ENCODE measurements around the gene FZD7. TPM values are rescaled to one million over a fixed set of nuclear protein-coding genes. Genes with fewer than 3 reads are reported as not detected.

Gene FZD7
- total RNA-seq, 1 experiment from 2014 or later, result 302 TPM

DNA sequence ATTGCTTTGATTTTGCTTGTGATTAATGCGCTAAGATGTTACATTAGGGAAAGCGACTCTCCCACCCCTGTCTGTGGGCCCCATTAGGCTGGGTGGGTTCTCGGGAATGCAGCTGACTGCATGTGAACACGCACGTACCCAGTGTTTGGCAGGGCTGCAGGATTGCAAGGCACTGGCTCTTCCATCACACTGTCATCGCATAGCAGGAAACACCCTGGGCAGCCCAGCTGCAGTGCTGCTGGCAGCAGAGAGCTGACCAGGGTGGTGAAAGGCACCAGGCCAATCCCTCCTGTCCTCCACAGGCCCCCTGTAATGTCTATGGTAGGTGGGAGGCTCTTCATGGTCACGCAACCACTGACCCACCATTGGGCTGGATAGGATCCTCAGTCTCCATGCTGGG is 34.4 kb upstream of the FZD7 start:
- H3K9me3 ChIP-seq (ENCODE audit: control insufficient read depth, low read depth, low read length), result no peaks in the 10 kb centered on the region
- no peak overlapping the region for H4K91ac ChIP-seq (ENCODE audit: insufficient read length, low read depth, low read length)
- no peak overlapping the region for H3K27ac ChIP-seq (ENCODE audit: insufficient read length, low read depth, low read length)
- no peak overlapping the region for H2AK5ac ChIP-seq (ENCODE audit: insufficient read length, low read length)
- H2AFZ ChIP-seq (ENCODE audit: low read length), result no peak overlapping the region
- WGBS (ENCODE audit: extremely low coverage, insufficient read length, low lambda C conversion rate), result no CpG with 5 or more reads among the region's 7 CpGs
- Mint-ChIP-seq H3K27ac (no peak overlapping the region), H3K27me3 (ENCODE audit: low read depth) (no peaks in the 10 kb centered on the region), H3K9me3 (no peaks in the 10 kb centered on the region), H3K4me3 (no peak overlapping the region), H3K4me1 (peaks cover 42 to 48% of the 10 kb centered on the region in 2 experiments), H3K36me3 (ENCODE audit: insufficient read depth in 1 of 3, low read depth in 3 of 3) (peaks cover 0 to 3% (median 0%) of the 10 kb centered on the region in 3 experiments; a peak in 2 of 7 replicates)
- H4K8ac ChIP-seq (replicated peaks; ENCODE audit: insufficient read length, low read depth, low read length), result no peak overlapping the region
- peaks cover 13% of the 10 kb centered on the region for H3K4me1 ChIP-seq (ENCODE audit: insufficient read depth, low read length)
- no peak overlapping the region for H3K23ac ChIP-seq (ENCODE audit: insufficient read length, low read depth, low read length)
- H3K79me2 ChIP-seq (ENCODE audit: insufficient read depth, low read length), result no peaks in the 10 kb centered on the region
- H2BK12ac ChIP-seq (ENCODE audit: insufficient read length, low read depth, low read length), result no peak overlapping the region
- no peak overlapping the region for H3K56ac ChIP-seq (ENCODE audit: insufficient read length, low read depth, low read length)
- DNase-seq, result no peak
- no peak overlapping the region for H3K14ac ChIP-seq (ENCODE audit: insufficient read depth, low read length)
- no peaks in the 10 kb centered on the region for H3K79me1 ChIP-seq (ENCODE audit: insufficient read depth, low read depth, low read length, poor library complexity, severe bottlenecking)
- no peaks in the 10 kb centered on the region for H4K20me1 ChIP-seq (ENCODE audit: control insufficient read depth, insufficient read depth, insufficient read length)
- TF ChIP-seq, protein P1, sequence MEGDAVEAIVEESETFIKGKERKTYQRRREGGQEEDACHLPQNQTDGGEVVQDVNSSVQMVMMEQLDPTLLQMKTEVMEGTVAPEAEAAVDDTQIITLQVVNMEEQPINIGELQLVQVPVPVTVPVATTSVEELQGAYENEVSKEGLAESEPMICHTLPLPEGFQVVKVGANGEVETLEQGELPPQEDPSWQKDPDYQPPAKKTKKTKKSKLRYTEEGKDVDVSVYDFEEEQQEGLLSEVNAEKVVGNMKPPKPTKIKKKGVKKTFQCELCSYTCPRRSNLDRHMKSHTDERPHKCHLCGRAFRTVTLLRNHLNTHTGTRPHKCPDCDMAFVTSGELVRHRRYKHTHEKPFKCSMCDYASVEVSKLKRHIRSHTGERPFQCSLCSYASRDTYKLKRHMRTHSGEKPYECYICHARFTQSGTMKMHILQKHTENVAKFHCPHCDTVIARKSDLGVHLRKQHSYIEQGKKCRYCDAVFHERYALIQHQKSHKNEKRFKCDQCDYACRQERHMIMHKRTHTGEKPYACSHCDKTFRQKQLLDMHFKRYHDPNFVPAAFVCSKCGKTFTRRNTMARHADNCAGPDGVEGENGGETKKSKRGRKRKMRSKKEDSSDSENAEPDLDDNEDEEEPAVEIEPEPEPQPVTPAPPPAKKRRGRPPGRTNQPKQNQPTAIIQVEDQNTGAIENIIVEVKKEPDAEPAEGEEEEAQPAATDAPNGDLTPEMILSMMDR (conservative IDR thresholded peaks at IDR 0.05), result no peak
- H3K27me3 ChIP-seq (ENCODE audit: insufficient read depth, low read length), result no peaks in the 10 kb centered on the region
- H3T11ph ChIP-seq (ENCODE audit: low read length), result no peak overlapping the region
- H3K9ac ChIP-seq (ENCODE audit: extremely low read depth, insufficient read length, low read length), result no peak overlapping the region
- H2BK120ac ChIP-seq (ENCODE audit: low read depth, low read length, poor library complexity, severe bottlenecking), result no peak overlapping the region
- H2BK20ac ChIP-seq (ENCODE audit: low read depth, low read length, poor library complexity, severe bottlenecking), result no peak overlapping the region
- H4K5ac ChIP-seq (ENCODE audit: insufficient read length, low read depth, low read length), result no peak overlapping the region
- no peak overlapping the region for H2BK5ac ChIP-seq (ENCODE audit: insufficient read length, low read length)
- no peak overlapping the region for H3K4ac ChIP-seq (ENCODE audit: low read depth, low read length)
- H2BK15ac ChIP-seq (ENCODE audit: low read depth, low read length), result no peak overlapping the region
- H3K4me2 ChIP-seq (ENCODE audit: insufficient read depth, insufficient read length, low read length), result no peak overlapping the region
- H3K18ac ChIP-seq (ENCODE audit: insufficient read length, low read depth, low read length), result no peak overlapping the region
- H3K23me2 ChIP-seq (ENCODE audit: insufficient read length, low read depth, low read length, poor library complexity, severe bottlenecking), result no peaks in the 10 kb centered on the region

Data from H9 (cell line).